ENCODE results near the gene ZNF416. TPM values are rescaled to one million over a fixed set of nuclear protein-coding genes. Genes with fewer than 3 reads are reported as not detected.

ZNF416 gene
- 3.3 TPM for polyA plus RNA-seq (2013, experiment 1 of 2; ENCODE audit: insufficient read length)
- 4.1 TPM for polyA plus RNA-seq (2013, experiment 2 of 2; ENCODE audit: insufficient read length)

- peak; percentile 99 for DNase-seq
These were observed at the start of gene ZNF416 for GRCh38 chr19:57578487-57579205. TSS of gene ZNF416 (minus strand) at chr19:57578911. CDS start at chr19:57578704, 207 bp downstream.

DNA sequence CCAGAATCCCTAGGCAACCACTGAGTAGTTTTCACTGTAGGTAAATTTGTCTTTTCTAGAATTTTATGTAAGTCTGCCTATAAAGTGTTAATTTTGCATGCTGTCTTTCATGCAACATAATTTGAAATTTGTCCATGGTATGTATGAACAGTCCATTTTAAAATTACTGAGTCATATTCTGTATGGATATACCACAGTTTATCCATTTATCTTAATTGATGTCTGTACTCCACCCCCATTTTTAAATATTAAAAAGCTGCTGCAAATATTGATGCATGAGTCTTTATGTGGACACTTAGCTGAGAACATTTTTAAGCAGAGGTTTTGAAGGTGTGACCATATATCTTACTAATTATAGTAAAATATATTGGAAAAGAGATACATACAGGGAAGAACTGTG is 44.4 kb upstream of the ZNF416 start:
- DNase-seq: no peak

- no peak for DNase-seq
These were observed 42.1 kb upstream of the ZNF416 start for GRCh38 chr19:57620673-57621348.

DNA sequence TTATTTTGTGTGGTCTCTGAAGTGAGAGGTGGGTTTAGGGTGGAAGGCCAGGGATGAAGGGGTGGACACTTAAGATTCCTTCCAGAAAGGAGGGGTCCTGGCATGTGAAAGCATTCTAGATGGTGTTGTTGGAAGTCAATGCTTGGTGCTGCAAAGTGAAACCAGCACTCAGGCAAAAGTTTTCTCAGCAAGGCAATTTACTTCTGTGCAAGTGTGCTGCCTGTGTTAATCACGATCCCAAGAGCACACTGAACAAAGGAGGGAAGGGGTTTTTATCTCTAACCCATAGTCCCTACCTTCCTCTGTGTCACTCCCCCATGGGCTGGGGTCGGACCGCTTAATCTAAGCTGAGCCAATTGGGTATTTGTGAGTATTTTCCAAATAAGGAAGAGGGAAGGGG is 36.6 kb upstream of the ZNF416 start:
- no peak for DNase-seq

- peak; percentile 91 for DNase-seq
These were observed 35.4 kb upstream of the ZNF416 start, which contains the start of gene ZNF134 for GRCh38 chr19:57613941-57614743. TSS of gene ZNF134 (plus strand) at chr19:57614242. CDS start at chr19:57619469, 5,227 bp downstream.

DNA sequence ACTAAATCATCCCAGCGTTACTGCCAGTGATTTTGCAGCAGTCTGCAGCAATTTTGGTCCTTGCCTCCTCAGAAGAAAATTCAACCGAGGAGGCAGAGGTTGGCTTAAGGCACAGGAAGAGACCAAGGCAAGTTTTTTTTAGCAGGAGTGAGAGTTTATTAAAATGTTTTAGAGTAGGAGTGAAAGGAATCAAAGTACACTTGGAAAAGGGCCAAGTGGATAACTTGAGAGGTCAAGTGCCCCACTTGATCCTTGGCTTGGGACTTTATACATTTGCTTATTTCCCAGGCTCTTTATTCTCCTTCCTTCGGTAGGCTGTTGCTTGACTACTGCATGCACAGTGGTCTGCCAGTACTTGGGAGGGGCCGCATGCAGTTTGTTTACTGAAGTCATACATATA is 32.4 kb upstream of the ZNF416 start:
- no peak for DNase-seq

GRCh38 chr19:57606931-57607330 is 28.2 kb upstream of the ZNF416 start:
- DNase-seq: no peak

DNA sequence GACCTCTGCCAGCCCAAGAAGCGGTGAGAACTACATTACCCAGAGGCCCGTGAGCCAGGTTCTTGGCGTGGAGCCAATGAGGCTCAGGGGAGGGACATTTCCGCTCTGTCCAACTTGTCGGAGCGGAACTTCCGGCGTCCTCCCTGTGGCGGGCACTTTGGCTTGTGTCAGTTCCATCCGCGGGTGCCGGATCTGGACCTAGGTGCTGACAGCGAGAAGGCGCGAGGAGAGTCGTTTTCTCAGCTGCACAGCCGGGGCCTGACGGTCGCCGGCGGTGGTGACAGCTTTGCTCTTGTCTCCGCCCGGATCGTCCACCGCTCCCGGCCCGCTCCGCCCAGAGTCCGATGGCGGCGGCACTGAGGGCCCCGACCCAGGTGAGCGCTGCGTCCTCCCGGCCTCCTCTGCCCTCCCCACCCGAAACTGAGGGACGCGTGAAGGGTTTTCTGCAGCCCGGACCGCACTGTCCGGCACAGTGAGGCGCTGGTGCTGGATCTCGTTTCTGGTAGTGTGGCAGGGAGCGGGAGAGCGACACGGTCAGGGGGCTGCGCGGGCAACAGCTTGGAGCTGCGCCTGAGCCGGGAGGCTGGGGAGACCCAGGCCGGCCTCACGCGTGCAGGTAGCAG is 21.2 kb upstream of the ZNF416 start, which contains the start of gene ZNF530:
Gene ZNF530 (plus strand): TSS at position 125 of the 623 bp plus-strand sequence. CDS start 4,461 bp downstream, outside the sequence.
- peak; percentile 95 for DNase-seq

DNA sequence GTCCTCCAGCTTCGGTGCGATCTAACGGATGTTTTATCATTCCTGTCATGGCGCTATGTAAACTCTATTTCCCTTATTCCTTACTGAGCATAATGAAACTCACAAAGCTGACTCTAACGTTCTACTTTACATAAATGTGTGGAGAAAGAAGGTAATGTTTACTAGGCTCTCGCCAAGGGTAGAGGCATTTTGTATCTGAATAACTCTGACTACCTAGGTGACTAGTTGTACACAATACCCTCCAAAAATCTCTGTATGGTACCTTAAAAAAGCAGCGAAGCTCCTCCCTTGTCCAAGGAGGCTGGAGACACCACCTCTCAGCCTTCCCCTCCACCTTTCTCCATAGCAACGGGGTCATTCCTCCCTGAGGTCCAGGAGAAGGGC is 20.7 kb upstream of the ZNF416 start:
- DNase-seq: no peak

- DNase-seq: no peak
These were observed 8.8 kb upstream of the ZNF416 start for GRCh38 chr19:57587529-57587928.

DNA sequence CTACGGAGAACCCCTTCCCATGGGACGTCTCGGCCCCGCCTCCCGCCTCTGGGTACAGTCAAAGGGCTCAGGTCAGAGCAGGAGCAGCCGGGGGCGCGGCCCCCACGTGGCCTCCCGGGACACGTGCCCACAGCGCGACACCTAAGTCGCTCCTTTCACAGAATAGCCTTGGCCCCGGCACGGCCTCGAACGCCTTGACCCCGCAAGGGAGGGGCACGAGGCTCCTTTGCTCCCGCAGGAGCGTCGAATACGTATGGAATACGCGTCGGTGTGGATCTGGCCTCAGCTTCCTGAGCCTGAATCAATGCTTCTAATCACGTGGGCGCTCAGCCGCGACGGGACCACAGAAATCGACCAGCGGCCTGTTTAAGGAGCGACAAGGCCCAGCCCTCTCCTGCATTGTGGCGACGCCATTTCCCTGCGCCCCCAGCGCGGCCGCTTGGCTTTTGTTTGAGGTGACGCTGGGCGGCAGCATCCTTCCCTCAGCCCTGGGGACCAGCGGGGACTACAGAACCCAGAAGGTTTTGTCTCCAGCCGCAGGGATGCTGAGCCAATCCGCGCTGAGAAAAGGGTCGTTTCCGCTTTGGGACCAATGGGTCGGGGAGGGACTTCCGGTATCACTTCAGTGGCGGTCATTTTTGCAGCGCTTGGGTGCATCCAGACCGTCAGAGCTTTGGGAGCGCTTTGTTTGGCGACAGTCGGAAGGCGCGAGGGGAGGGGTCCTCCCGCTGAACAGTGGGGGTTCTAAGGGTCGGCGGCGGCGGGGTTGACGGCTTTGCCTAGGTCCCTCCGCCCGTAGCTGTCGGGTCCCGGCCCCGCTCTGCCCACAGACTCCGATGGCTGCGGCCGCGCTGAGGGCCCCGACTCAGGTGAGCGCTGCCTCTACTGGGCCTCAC is 5.1 kb upstream of the ZNF416 start, which contains the start of gene ZIK1:
Gene ZIK1 (plus strand): TSS at position 625 of the 896 bp plus-strand sequence. CDS start 212 bp downstream, at position 837.
- peak; percentile 97 for DNase-seq

- DNase-seq: no peak
These were observed 4.4 kb upstream of the ZNF416 start for GRCh38 chr19:57583104-57583520.

- DNase-seq: no peak
These were observed 2.0 kb downstream of the ZNF416 start for GRCh38 chr19:57576661-57577060.

- no peak for DNase-seq
These were observed 6.2 kb downstream of the ZNF416 start for GRCh38 chr19:57572415-57572947.

GRCh38 chr19:57570707-57571106 is 8.0 kb downstream of the ZNF416 start:
- DNase-seq: no peak

GRCh38 chr19:57566396-57567265 is 12.1 kb downstream of the ZNF416 start:
- peak; percentile 40 for DNase-seq

DNA sequence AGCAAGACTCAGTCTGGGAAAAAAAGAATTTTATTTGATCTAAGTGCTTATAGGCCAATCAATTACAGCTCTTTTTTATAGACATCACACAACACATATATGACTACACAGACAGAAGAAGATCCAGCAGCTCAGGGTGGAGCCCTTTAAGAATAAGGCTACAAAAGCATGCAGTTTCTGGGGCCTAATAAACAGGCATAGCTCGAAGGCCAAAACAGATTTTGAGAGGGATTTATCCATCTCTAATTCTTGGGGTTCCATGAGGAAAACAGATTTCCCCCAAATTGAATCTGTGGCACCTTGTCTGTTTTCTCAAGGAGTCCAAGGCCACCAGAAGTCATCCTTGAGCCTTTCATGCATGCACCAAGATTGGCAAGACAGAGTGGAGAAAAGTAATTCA is 15.2 kb downstream of the ZNF416 start:
- DNase-seq: no peak

- peak; percentile 86 for DNase-seq
These were observed 18.6 kb downstream of the ZNF416 start for GRCh38 chr19:57560049-57560491.

DNA sequence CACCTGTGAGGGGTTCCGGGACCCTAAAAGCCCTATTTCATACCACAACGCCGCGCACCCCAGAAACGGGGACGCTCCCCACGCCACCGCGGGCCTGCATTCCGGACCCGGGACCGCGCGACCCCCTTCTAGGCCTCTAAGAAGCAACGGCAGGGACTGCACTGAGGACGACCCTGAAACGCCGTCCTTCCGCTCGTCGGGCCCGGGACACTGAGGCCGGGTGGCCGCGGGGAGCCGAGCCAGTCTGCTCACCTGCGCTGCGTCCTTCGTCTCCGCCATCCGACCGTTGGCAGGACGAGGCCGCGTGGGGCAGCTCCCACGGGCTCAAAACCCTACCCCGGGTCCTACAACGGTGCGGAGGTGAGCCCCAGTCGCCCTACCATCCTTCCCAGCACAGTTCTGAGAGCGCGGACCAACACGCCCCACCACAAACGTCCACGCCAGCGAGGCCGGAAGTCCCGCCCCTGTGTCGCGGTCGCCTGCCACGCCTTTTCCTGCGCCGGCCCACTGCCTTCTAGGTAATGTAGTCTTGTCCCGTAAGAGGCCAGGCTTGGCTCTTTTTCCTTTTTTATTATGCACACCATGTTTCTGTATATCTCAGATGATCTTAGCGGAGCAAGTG is 19.2 kb downstream of the ZNF416 start, which contains the start of gene ZNF550:
Gene ZNF550 (minus strand): TSS at position 460 of the 622 bp plus-strand sequence. CDS start 181 bp downstream, at position 279.
- peak; percentile 88 for DNase-seq

Measured in fibroblast of skin of scalp (primary cell).